HepG2 (cell line): ENCODE data around the gene THOC7.

ENCODE experiments used
- CHD4 ChIP-seq: fragments of 200-600 bp; sonication (generic); IDR thresholded peaks from 2 replicates; pipeline ENCODE4 v1.7.0; 2017; ENCODE audit warnings: mild to moderate bottlenecking, low read length, borderline replicate concordance
- FOXK2 ChIP-seq: fragments of 450-650 bp; IDR thresholded peaks from 2 replicates; pipeline ENCODE4 v1.6.1; 2016
- FOXP4 ChIP-seq: sonication (generic); formaldehyde crosslinking; IDR thresholded peaks from 2 replicates; pipeline ENCODE4 v1.4.0; 2020; ENCODE audit warnings: missing genetic modification reagents
- NR3C1 ChIP-seq: sonication (generic); formaldehyde crosslinking; IDR thresholded peaks from 2 replicates; pipeline ENCODE4 v1.4.0; 2020; ENCODE audit warnings: missing genetic modification reagents
- POLR2A ChIP-seq, 2 experiments: IDR thresholded peaks; 2 replicates each; pipeline ENCODE4 v1.6.1; 2011; ENCODE audit warnings: low read depth in 2 of 2, low read length in 2 of 2, mild to moderate bottlenecking in 1 of 2, moderate library complexity in 1 of 2; ENCODE audit not compliant: insufficient read depth in 1 of 2
- RARA ChIP-seq: IDR thresholded peaks from 2 replicates; pipeline ENCODE4 v1.6.1; 2016; ENCODE audit warnings: missing genetic modification reagents, missing compliant biosample characterization
- REST ChIP-seq, 2 experiments: IDR thresholded peaks; 2 replicates each; pipeline ENCODE4 v1.6.1; 2011 to 2012; ENCODE audit warnings: low read length in 2 of 2, borderline replicate concordance in 1 of 2, low read depth in 1 of 2, mild to moderate bottlenecking in 1 of 2, moderate library complexity in 1 of 2
- RNF2 ChIP-seq: fragments of 450-650 bp; conservative IDR thresholded peaks from 2 replicates; pipeline ENCODE4 v1.6.1; 2016; ENCODE audit warnings: low read depth
- ZFP41 ChIP-seq: sonication (generic); formaldehyde crosslinking; IDR thresholded peaks from 2 replicates; pipeline ENCODE4 v1.4.0; 2020; ENCODE audit warnings: mild to moderate bottlenecking, missing genetic modification reagents, borderline replicate concordance

GRCh38 chr3:63845215-63845614 is 18.4 kb downstream of the THOC7 start:
- TF ChIP-seq FOXK2: no peak
- no peak for TF ChIP-seq RNF2
- no peak for TF ChIP-seq CHD4
- TF ChIP-seq ZFP41 (CRISPR knock-in tag): no peak
- no peak for TF ChIP-seq POLR2A (IDR thresholded peaks at IDR 0.05; ENCODE audit: insufficient read depth in 1 of 2, low read depth in 2 of 2, low read length in 2 of 2)
- TF ChIP-seq FOXP4 (CRISPR knock-in tag): no peak
- no peak for TF ChIP-seq REST (IDR thresholded peaks at IDR 0.05; ENCODE audit: borderline replicate concordance in 1 of 2, low read depth in 1 of 2, low read length in 2 of 2)
- no peak for TF ChIP-seq NR3C1
- no peak for TF ChIP-seq RARA (CRISPR knock-in tag)
